NB4 (cell line): Measurements from ENCODE around the gene ZNF768.
"Not testable (repeated sequence)": the region's sequence is repeated elsewhere in the genome, so short reads cannot be mapped to it uniquely, and the experiment has no call there.

Experiments used
- DNase-seq: peaks from one replicate; pipeline ENCODE4 v3.0.0; 2010; ENCODE audit warnings: low read depth
- H3K4me3 ChIP-seq: one replicate; pipeline ENCODE4 v1.5.1; 2011; ENCODE audit warnings: mild to moderate bottlenecking, low read depth, low read length, moderate library complexity
- CTCF ChIP-seq: IDR thresholded peaks from one replicate; pipeline ENCODE4 v1.5.1; 2012; ENCODE audit warnings: low read depth, low read length
- MAX ChIP-seq: IDR thresholded peaks from 2 replicates; pipeline ENCODE4 v1.6.1; 2011; ENCODE audit warnings: low read depth, low read length
- MYC ChIP-seq: IDR thresholded peaks from 2 replicates; pipeline ENCODE4 v1.6.1; 2011; ENCODE audit warnings: low read depth, low read length
- POLR2A ChIP-seq: IDR thresholded peaks from 2 replicates; pipeline ENCODE4 v1.6.1; 2011; ENCODE audit warnings: mild to moderate bottlenecking; ENCODE audit not compliant: insufficient read length; ENCODE audit errors: extremely low read depth

Gene ZNF768

GRCh38 chr16:30523768-30524574 lies 2.4 kb downstream of the ZNF768 start:
- H3K4me3 ChIP-seq, result no peak overlapping the region
- peak; percentile 34 for DNase-seq
- TF ChIP-seq CTCF (no peak), MAX (no peak), MYC (no peak), POLR2A (no peak)

- not testable (repeated sequence) for DNase-seq, H3K4me3 ChIP-seq
These were observed 3.5 kb downstream of the ZNF768 start for GRCh38 chr16:30522702-30523463.

- DNase-seq, result no peak
- TF ChIP-seq MYC (no peak), POLR2A (no peak), MAX (no peak)
These were observed 4.3 kb downstream of the ZNF768 start for GRCh38 chr16:30521873-30522641.

GRCh38 chr16:30521476-30521872 lies 4.9 kb downstream of the ZNF768 start:
- no peak for DNase-seq
- no peak for TF ChIP-seq CTCF
- no peak for TF ChIP-seq MYC
- no peak for TF ChIP-seq POLR2A
- TF ChIP-seq MAX, result no peak
- H3K4me3 ChIP-seq, result no peak overlapping the region

More at GRCh38 chr16:30521873-30522641, 4.3 kb downstream of the ZNF768 start:
- no peak overlapping the region for H3K4me3 ChIP-seq

- H3K4me3 ChIP-seq, result no peak overlapping the region
- TF ChIP-seq MYC (no peak), POLR2A (no peak), CTCF (no peak), MAX (no peak)
- no peak for DNase-seq
These were observed 7.0 kb downstream of the ZNF768 start for GRCh38 chr16:30519120-30520049.

GRCh38 chr16:30518552-30518951 lies 7.8 kb downstream of the ZNF768 start:
- TF ChIP-seq POLR2A, result no peak
- no peak overlapping the region for H3K4me3 ChIP-seq
- DNase-seq, result no peak
